Ovary (tissue), 9 donors: ENCODE data around the gene DPH5. TPM values are rescaled to one million over a fixed set of nuclear protein-coding genes. Genes with fewer than 3 reads are reported as not detected.

ENCODE experiments used
- DNase-seq, 5 donors: peaks; one replicate each; pipeline ENCODE4 v3.0.0-alpha.2; 2019 to 2020
- H3K27ac ChIP-seq, 2 donors: fragments of 200-600 bp; one replicate each; pipeline versions ENCODE4 v1.5.1 to v1.8.0; 2019 to 2022
- H3K27me3 ChIP-seq: fragments of 200-600 bp; one replicate; pipeline ENCODE4 v1.8.0; 2022
- H3K36me3 ChIP-seq: fragments of 200-600 bp; sonication (generic); one replicate; pipeline ENCODE4 v1.5.1; 2019
- H3K4me1 ChIP-seq: one replicate; pipeline ENCODE4 v1.8.1; 2013; ENCODE audit warnings: mild to moderate bottlenecking, moderate library complexity; ENCODE audit not compliant: insufficient read depth
- H3K4me3 ChIP-seq: fragments of 200-600 bp; sonication (generic); one replicate; pipeline ENCODE4 v1.5.1; 2017
- H3K9me3 ChIP-seq, 2 donors: fragments of 200-600 bp in 1 of 2; sonication (generic) in 1 of 2; one replicate each; pipeline versions ENCODE4 v1.5.1 to v1.8.1; 2013 to 2019; ENCODE audit warnings: mild to moderate bottlenecking in 1 of 2, moderate library complexity in 1 of 2
- CTCF ChIP-seq, 3 donors: fragments of 450-650 bp in 2 of 3; fragments of 200-600 bp in 1 of 3; IDR thresholded peaks; one replicate each; pipeline versions ENCODE4 v1.5.1 to v1.8.0; 2016 to 2022; ENCODE audit warnings: antibody characterized with exemption in 3 of 3, mild to moderate bottlenecking in 1 of 3
- EP300 ChIP-seq: sonication (generic); formaldehyde crosslinking; IDR thresholded peaks from one replicate; pipeline ENCODE4 v1.6.1; 2017; ENCODE audit warnings: antibody characterized with exemption
- POLR2A ChIP-seq: fragments of 450-650 bp; IDR thresholded peaks from one replicate; pipeline ENCODE4 v1.6.1; 2017; ENCODE audit warnings: antibody characterized with exemption, mild to moderate bottlenecking, moderate library complexity
- WGBS, 3 donors: extraction: QIAGEN DNeasy Blood & Tissue Kit in 1 of 3; methylation state at CpG; one replicate each; pipeline versions ENCODE4 v1.1.5 to v1.1.7; 2013 to 2017; 5-methylcytosine and 5-hydroxymethylcytosine counted together
- intact Hi-C, 4 donors: fragments of 100-400 bp; cut with DNase I; formaldehyde crosslinking; loops; one replicate each; pipeline versions ENCODE4 v1.11.0 to v1.15.1; 2022 to 2023
- polyA plus RNA-seq, 2 donors: library from polyadenylated mRNA; stranded (reverse); fragments of 200-250 nt in 1 of 2; fragments of 350-450 nt in 1 of 2; fragmentation: Illumina TruSeq in 1 of 2; extraction: RNeasy Lipid Tissue Mini Kit (QIAGEN cat#74804) in 1 of 2; gene quantifications; one replicate each; pipeline ENCODE4 v1.2.3, GENCODE V29; 2013 to 2014
- total RNA-seq, 7 donors: library from RNA; depleted of rRNA in 2 of 7; stranded (reverse); fragments of >200 nt in 2 of 7; fragmentation: NEBNext Ultra II Directional in 3 of 7; extraction: Animal tissue kit (Norgen Biotek cat#: 25700) in 3 of 7; gene quantifications; one replicate each; pipeline versions ENCODE4 v1.1.0 to v1.2.4, GENCODE V29; 2016 to 2023
- donor health status: DM: no; HTN: no; CAD: no; lungs with moderate emphysema.
- donor health status: DM: no; HTN: no; CAD: no.
- donor health status: Bipolar disorder and iron deficiency.
- donor health status: DM: yes; HTN: yes; CAD: no.
- donor health status: DM: no; HTN: no; CAD: no.
- donor health status: DM: yes; HTN: yes; CAD: no.

DPH5 gene
- total and polyA plus RNA-seq, 9 donors = 24.0 to 77.2 (median 48.4) TPM

GRCh38 chr1:101066260-101066936 lies 40.8 kb upstream of the DPH5 start:
- intact Hi-C loops = no loop called here
- Histone ChIP-seq H3K36me3 (no peaks in the 10 kb centered on the region), H3K27ac (no peak overlapping the region), H3K4me1 (no peaks in the 10 kb centered on the region), H3K4me3 (no peak overlapping the region), H3K27me3 (no peaks in the 10 kb centered on the region), H3K9me3 (no peaks in the 10 kb centered on the region)
- no peak for DNase-seq
- TF ChIP-seq CTCF (IDR thresholded peaks at IDR 0.05) (no peak), EP300 (no peak), POLR2A (no peak)

- H3K27ac ChIP-seq = no peak overlapping the region
- DNase-seq = no peak
- no peaks in the 10 kb centered on the region for H3K9me3 ChIP-seq
- intact Hi-C loops = no loop called here
- H3K36me3 ChIP-seq = no peaks in the 10 kb centered on the region
- H3K4me3 ChIP-seq = no peak overlapping the region
- H3K4me1 ChIP-seq = no peaks in the 10 kb centered on the region
- TF ChIP-seq POLR2A (no peak), CTCF (IDR thresholded peaks at IDR 0.05) (no peak), EP300 (no peak)
- H3K27me3 ChIP-seq = no peaks in the 10 kb centered on the region
- 96 to 100% (median 99%) methylated on average over 1 of the region's 1 CpG for WGBS, 3 donors
These were observed 40.0 kb upstream of the DPH5 start for GRCh38 chr1:101065575-101065974.

- intact Hi-C loops = no loop called here
- TF ChIP-seq EP300 (no peak), CTCF (IDR thresholded peaks at IDR 0.05) (no peak), POLR2A (no peak)
- Histone ChIP-seq H3K36me3 (no peaks in the 10 kb centered on the region), H3K27me3 (no peaks in the 10 kb centered on the region), H3K9me3 (no peaks in the 10 kb centered on the region), H3K27ac (no peak overlapping the region), H3K4me3 (no peak overlapping the region), H3K4me1 (no peaks in the 10 kb centered on the region)
- no peak for DNase-seq
- 64 to 80% (median 73%) methylated on average over 2 of the region's 2 CpGs for WGBS, 3 donors
These were observed 39.1 kb upstream of the DPH5 start for GRCh38 chr1:101064697-101065096.

- intact Hi-C loops = no loop called here
- Histone ChIP-seq H3K4me1 (no peaks in the 10 kb centered on the region), H3K9me3 (no peaks in the 10 kb centered on the region), H3K4me3 (no peak overlapping the region), H3K36me3 (no peaks in the 10 kb centered on the region), H3K27ac (no peak overlapping the region), H3K27me3 (no peaks in the 10 kb centered on the region)
- WGBS, 3 donors = 93 to 100% (median 98%) methylated on average over 1 of the region's 1 CpG
- no peak for TF ChIP-seq POLR2A
- TF ChIP-seq EP300 = no peak
- DNase-seq = no peak
These were observed 35.4 kb upstream of the DPH5 start for GRCh38 chr1:101060992-101061391.

GRCh38 chr1:101059945-101060542 lies 34.5 kb upstream of the DPH5 start:
- no peaks in the 10 kb centered on the region for H3K36me3 ChIP-seq
- WGBS, 3 donors = 84 to 87% (median 84%) methylated on average over 6 of the region's 6 CpGs
- intact Hi-C loops = no loop called here
- DNase-seq = no peak
- H3K27ac ChIP-seq = no peak overlapping the region
- no peaks in the 10 kb centered on the region for H3K9me3 ChIP-seq
- no peaks in the 10 kb centered on the region for H3K4me1 ChIP-seq
- no peaks in the 10 kb centered on the region for H3K27me3 ChIP-seq
- H3K4me3 ChIP-seq = no peak overlapping the region
- TF ChIP-seq CTCF (IDR thresholded peaks at IDR 0.05) (no peak), EP300 (no peak), POLR2A (no peak)
